ENCODE measurements around the gene LIPC.
A peak's percentile ranks its signal among the peaks of the same experiment; 100 is the strongest.

The LIPC gene

GRCh38 chr15:58438111-58438510 lies 6.3 kb downstream of the LIPC start:
- TF ChIP-seq CEBPB (IDR thresholded peaks at IDR 0.05) (no peak), MAX (IDR thresholded peaks at IDR 0.05) (no peak), RAD21 (IDR thresholded peaks at IDR 0.05; ENCODE audit: low read depth) (no peak), NFIC (IDR thresholded peaks at IDR 0.05) (no peak), EP300 (IDR thresholded peaks at IDR 0.05; ENCODE audit: borderline replicate concordance) (no peak), EGR1 (IDR thresholded peaks at IDR 0.05) (no peak), YY1 (IDR thresholded peaks at IDR 0.05; ENCODE audit: low read depth) (no peak), ZBTB7A (IDR thresholded peaks at IDR 0.05; ENCODE audit: low read depth) (no peak), FOXM1 (IDR thresholded peaks at IDR 0.05; ENCODE audit: borderline replicate concordance, low read depth) (no peak), TEAD4 (IDR thresholded peaks at IDR 0.05) (no peak), CREB1 (IDR thresholded peaks at IDR 0.05; ENCODE audit: low read depth) (no peak), USF1 (IDR thresholded peaks at IDR 0.05) (no peak), TAF1 (IDR thresholded peaks at IDR 0.05; ENCODE audit: low read depth) (no peak), TCF12 (IDR thresholded peaks at IDR 0.05; ENCODE audit: low read depth) (no peak)
- TF ChIP-seq, protein P1, sequence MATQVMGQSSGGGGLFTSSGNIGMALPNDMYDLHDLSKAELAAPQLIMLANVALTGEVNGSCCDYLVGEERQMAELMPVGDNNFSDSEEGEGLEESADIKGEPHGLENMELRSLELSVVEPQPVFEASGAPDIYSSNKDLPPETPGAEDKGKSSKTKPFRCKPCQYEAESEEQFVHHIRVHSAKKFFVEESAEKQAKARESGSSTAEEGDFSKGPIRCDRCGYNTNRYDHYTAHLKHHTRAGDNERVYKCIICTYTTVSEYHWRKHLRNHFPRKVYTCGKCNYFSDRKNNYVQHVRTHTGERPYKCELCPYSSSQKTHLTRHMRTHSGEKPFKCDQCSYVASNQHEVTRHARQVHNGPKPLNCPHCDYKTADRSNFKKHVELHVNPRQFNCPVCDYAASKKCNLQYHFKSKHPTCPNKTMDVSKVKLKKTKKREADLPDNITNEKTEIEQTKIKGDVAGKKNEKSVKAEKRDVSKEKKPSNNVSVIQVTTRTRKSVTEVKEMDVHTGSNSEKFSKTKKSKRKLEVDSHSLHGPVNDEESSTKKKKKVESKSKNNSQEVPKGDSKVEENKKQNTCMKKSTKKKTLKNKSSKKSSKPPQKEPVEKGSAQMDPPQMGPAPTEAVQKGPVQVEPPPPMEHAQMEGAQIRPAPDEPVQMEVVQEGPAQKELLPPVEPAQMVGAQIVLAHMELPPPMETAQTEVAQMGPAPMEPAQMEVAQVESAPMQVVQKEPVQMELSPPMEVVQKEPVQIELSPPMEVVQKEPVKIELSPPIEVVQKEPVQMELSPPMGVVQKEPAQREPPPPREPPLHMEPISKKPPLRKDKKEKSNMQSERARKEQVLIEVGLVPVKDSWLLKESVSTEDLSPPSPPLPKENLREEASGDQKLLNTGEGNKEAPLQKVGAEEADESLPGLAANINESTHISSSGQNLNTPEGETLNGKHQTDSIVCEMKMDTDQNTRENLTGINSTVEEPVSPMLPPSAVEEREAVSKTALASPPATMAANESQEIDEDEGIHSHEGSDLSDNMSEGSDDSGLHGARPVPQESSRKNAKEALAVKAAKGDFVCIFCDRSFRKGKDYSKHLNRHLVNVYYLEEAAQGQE (IDR thresholded peaks at IDR 0.05; ENCODE audit: low read depth), result no peak

DNA sequence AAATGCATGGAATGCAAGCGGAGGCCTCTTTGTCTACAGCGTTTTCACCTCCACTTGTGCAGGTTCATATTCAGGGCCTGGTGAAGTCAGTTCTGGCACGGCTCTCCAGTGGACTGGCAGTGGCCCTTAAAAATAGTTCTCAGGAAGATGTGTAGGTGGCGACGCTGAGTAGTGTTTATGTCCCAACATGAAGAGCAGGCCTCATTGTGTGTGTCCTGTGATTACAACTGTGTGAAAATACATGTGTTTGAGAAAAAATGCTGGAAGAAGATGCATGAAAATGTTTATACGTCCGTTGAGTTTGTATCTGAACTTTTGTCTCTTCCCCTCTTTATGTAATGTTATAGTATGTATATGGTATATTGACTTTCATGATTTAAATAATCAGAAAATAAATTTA lies 7.2 kb downstream of the LIPC start:
- peak; percentile 35; the same call in 1 of the 2 replicates for TF ChIP-seq RAD21 (IDR thresholded peaks at IDR 0.05; ENCODE audit: low read depth)
- no peak for TF ChIP-seq TEAD4 (IDR thresholded peaks at IDR 0.05)

DNA sequence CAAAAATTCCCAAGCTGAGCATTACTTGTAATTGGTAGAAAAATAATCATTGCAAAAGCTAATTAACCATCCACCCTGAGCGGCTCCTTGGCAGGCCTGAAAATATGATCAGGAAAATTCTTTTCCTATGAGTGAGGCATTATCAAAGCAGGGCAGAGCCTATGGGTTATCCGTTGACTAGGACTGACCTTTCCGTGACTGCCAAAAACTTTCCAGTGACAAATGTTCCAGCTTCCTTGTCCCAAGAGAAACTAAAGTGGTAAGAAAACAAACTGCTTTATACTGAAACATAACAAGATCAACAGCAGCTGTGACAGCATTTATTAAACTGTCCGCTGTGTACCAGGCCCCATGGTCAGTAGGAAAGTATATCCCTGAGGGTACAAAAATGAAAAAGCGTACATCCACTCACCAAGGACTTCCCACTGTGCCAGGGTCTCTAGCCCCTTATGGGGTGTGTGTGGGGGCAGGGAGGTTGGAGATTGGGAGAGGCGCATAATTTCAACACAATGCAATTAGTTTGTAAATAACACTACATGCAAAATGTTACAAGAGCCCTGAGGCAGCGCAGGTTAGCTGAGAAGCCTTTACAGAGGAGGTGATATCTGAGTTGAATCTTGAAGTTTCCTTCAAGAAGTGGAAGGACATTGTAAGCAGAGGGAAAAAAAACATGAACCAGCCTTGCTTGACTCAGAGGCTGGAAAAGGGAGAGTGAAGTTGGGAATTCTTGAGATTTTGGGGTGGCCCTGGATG lies 8.5 kb downstream of the LIPC start:
- TF ChIP-seq, protein P1 (IDR thresholded peaks at IDR 0.05; ENCODE audit: low read depth), result no peak
- no peak for TF ChIP-seq TAF1 (IDR thresholded peaks at IDR 0.05; ENCODE audit: low read depth)
- no peak for TF ChIP-seq ZBTB7A (IDR thresholded peaks at IDR 0.05; ENCODE audit: low read depth)
- no peak for TF ChIP-seq FOXM1 (IDR thresholded peaks at IDR 0.05; ENCODE audit: borderline replicate concordance, low read depth)
- TF ChIP-seq TCF12 (IDR thresholded peaks at IDR 0.05; ENCODE audit: low read depth), result no peak
- TF ChIP-seq CEBPB (IDR thresholded peaks at IDR 0.05), result no peak
- TF ChIP-seq RAD21 (IDR thresholded peaks at IDR 0.05; ENCODE audit: low read depth), result no peak
- no peak for TF ChIP-seq EP300 (IDR thresholded peaks at IDR 0.05; ENCODE audit: borderline replicate concordance)
- no peak for TF ChIP-seq CREB1 (IDR thresholded peaks at IDR 0.05; ENCODE audit: low read depth)
- no peak for TF ChIP-seq USF1 (IDR thresholded peaks at IDR 0.05)
- TF ChIP-seq YY1 (IDR thresholded peaks at IDR 0.05; ENCODE audit: low read depth), result no peak
- no peak for TF ChIP-seq NFIC (IDR thresholded peaks at IDR 0.05)
- TF ChIP-seq TEAD4 (IDR thresholded peaks at IDR 0.05), result no peak
- no peak for TF ChIP-seq MAX (IDR thresholded peaks at IDR 0.05)
- no peak for TF ChIP-seq EGR1 (IDR thresholded peaks at IDR 0.05)

GRCh38 chr15:58440922-58441321 lies 9.1 kb downstream of the LIPC start:
- TF ChIP-seq, protein P1 (IDR thresholded peaks at IDR 0.05; ENCODE audit: low read depth), result no peak
- TF ChIP-seq TAF1 (IDR thresholded peaks at IDR 0.05; ENCODE audit: low read depth), result no peak
- no peak for TF ChIP-seq USF1 (IDR thresholded peaks at IDR 0.05)
- TF ChIP-seq YY1 (IDR thresholded peaks at IDR 0.05; ENCODE audit: low read depth), result no peak
- no peak for TF ChIP-seq TCF12 (IDR thresholded peaks at IDR 0.05; ENCODE audit: low read depth)
- no peak for TF ChIP-seq CREB1 (IDR thresholded peaks at IDR 0.05; ENCODE audit: low read depth)
- TF ChIP-seq FOXM1 (IDR thresholded peaks at IDR 0.05; ENCODE audit: borderline replicate concordance, low read depth), result no peak
- no peak for TF ChIP-seq TEAD4 (IDR thresholded peaks at IDR 0.05)
- no peak for TF ChIP-seq CEBPB (IDR thresholded peaks at IDR 0.05)
- TF ChIP-seq ZBTB7A (IDR thresholded peaks at IDR 0.05; ENCODE audit: low read depth), result no peak
- TF ChIP-seq EP300 (IDR thresholded peaks at IDR 0.05; ENCODE audit: borderline replicate concordance), result no peak
- no peak for TF ChIP-seq RAD21 (IDR thresholded peaks at IDR 0.05; ENCODE audit: low read depth)
- no peak for TF ChIP-seq NFIC (IDR thresholded peaks at IDR 0.05)
- TF ChIP-seq EGR1 (IDR thresholded peaks at IDR 0.05), result no peak
- no peak for TF ChIP-seq MAX (IDR thresholded peaks at IDR 0.05)
